Endometrial microvascular endothelial cells (primary cell): Measurements from ENCODE around the gene HBS1L. TPM values are rescaled to one million over a fixed set of nuclear protein-coding genes. Genes with fewer than 3 reads are reported as not detected.

Experiments
- in situ Hi-C: cut with HindIII; loops from 2 replicates; pipeline ENCODE4 v1.10.0; 2017; ENCODE audit warnings: low sequenced_read_pairs, low pct_unique_long_range_greater_than_20kb; ENCODE audit errors: inconsistent ontology term
- total RNA-seq: library from RNA; depleted of rRNA; stranded (reverse); fragments of >200 nt; gene quantifications from one replicate; pipeline ENCODE4 v1.2.3, GENCODE V29; 2015; ENCODE audit errors: inconsistent ontology term

The HBS1L gene
- total RNA-seq, 1 donor from 2014 or later = 86.8 TPM

- in situ Hi-C loops = no loop called here
These were observed 118.1 kb downstream of the HBS1L start for GRCh38 chr6:134936476-134936875.

- in situ Hi-C loops = no loop called here
These were observed 119.7 kb downstream of the HBS1L start for GRCh38 chr6:134934793-134935485.

- in situ Hi-C loops = no loop called here
These were observed 121.8 kb downstream of the HBS1L start for GRCh38 chr6:134932535-134933470.

GRCh38 chr6:134932098-134932497 is 122.5 kb downstream of the HBS1L start:
- in situ Hi-C loops = no loop called here

GRCh38 chr6:134930463-134930862 is 124.2 kb downstream of the HBS1L start:
- in situ Hi-C loops = no loop called here

GRCh38 chr6:134928151-134928900 is 126.3 kb downstream of the HBS1L start:
- in situ Hi-C loops = no loop called here

- in situ Hi-C loops = no loop called here
These were observed 128.8 kb downstream of the HBS1L start for GRCh38 chr6:134925800-134926199.

- in situ Hi-C loops = no loop called here
These were observed 132.8 kb downstream of the HBS1L start for GRCh38 chr6:134921721-134922261.

- in situ Hi-C loops = no loop called here
These were observed 133.3 kb downstream of the HBS1L start for GRCh38 chr6:134921276-134921675.

GRCh38 chr6:134920422-134920821 is 134.2 kb downstream of the HBS1L start:
- in situ Hi-C loops = no loop called here

GRCh38 chr6:134918418-134918961 is 136.1 kb downstream of the HBS1L start:
- in situ Hi-C loops = no loop called here

GRCh38 chr6:134911547-134911946 is 143.1 kb downstream of the HBS1L start:
- in situ Hi-C loops = no loop called here

GRCh38 chr6:134910593-134910935 is 144.1 kb downstream of the HBS1L start:
- in situ Hi-C loops = no loop called here

Other genes with a start within 250 kb of the HBS1L start
- not detected for gene ALDH8A1, start 104.7 kb downstream of the HBS1L start, total RNA-seq
- gene MYB, start 126.5 kb upstream of the HBS1L start, total RNA-seq = not detected